Measurements from ENCODE around the gene CEP89.

Gene CEP89

DNA sequence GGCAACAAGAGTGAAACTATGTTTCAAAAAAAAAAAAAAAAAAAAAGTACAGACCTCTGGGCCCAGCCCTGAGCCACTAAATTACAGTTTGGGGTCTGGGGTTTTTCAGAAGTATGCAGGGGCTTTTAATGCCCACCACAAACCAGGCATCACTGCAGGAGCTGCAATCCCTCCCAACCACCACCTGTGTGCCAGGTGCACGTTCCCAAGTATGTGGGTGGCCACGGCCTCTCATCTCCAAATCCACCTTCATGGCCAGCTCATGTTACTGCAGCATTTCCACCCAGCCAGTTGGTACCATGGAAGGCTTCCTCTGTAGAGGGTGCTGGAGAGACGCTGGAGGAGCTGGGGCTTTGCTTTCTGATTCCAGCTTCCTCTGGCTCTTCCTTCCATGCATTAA, 26.5 kb downstream of the CEP89 start:
- DNase-seq, result peak in 1 of 3 experiments; percentile 20

DNA sequence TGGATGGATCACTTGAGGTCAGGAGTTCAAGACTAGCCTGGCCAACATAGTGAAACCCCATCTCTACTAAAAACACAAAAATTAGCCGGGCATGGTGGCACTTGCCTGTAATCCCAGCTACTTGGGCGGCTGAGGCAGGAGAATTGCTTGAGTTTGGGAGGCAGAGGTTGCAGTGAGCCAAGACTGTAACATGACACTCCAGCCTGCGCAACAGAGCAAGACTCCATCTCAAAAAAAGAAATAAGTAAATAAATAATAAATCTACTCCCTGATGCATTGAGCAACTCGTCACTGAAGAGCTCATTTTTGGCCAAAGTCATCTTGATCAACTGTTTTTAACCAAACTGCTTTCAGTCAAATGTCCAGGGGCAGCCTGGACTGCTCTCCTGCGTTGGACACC, 30.5 kb downstream of the CEP89 start:
- peak in 1 of 3 experiments; percentile 11 for DNase-seq

DNA sequence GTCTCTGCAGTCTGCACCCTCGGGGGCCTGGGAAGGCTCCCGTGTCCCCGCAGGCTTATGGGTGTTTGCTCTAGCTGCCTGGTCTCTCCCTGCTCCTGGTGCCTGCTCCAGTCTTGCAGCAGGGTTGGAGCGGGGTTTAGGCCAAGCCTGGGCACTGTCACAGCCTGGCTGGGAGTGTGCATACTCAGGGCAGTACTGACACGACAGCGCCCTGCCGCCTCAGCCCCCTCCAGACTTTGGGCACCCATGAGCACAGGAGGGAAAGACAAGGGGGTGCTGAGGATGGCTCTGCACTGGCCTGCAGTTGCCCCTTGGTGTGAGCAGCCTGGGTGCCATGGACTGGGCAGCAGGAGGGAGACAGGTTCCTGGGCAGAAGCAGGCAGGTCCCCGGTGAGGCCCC, 35.7 kb downstream of the CEP89 start:
- no peak for DNase-seq

DNA sequence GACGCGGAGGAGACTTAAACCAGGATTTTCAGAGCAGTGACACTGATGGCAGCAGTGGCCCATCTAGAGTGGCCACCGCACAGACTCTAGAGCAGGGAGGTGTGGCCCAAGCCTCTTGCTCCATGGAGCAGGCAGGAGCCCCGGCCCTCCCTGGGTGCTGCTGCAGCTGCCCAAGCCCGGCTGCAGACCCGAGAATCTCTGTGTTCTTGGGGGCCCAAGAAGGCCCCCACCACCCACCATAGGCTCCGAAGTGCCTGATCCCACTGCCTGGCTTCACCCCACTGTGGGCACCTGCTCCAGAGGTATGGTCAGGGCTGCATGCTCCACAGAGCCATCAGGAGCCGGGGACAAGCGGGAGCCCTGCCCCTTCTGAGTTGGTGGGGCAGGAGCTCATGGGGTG, 36.1 kb downstream of the CEP89 start:
- no peak for DNase-seq

DNA sequence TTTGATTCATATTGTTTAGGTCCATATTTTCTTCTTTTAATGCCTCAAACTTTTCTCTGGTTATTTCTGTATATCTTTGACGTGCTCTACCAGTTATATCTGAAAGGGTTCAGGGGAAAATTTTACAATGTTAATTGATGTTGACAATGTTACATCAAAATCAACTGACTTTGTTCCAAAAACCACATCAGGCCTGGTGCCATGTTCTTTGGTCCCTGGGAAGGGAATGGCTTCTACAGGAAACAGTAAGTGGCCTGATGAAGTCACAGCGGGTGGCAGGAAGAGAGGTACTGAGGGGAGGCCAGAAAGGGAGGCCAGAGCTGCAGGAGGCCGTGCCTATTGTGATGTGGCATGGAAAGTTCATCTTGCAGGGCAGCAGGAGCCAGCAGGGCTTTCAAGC, 38.2 kb downstream of the CEP89 start:
- no peak for DNase-seq

DNA sequence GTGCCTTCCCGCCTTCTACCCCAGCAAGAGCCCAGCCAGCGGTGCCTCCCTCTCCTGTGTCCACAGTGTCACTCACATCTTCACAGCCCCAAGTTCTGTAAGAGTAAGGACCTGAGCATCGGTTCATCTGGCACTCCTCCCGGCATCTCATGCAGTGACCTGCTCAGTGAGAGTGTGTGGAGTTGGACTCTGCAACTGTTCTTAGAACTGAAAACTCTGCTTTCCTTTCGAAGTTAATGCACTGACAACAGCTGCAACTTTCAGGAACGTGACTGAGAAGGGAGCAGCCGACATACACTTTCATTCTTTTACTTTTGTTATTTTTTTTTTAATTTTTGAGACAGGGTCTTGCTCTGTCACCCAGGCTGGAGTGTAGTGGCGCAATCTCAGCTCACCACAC, 41.2 kb downstream of the CEP89 start:
- no peak for DNase-seq

DNA sequence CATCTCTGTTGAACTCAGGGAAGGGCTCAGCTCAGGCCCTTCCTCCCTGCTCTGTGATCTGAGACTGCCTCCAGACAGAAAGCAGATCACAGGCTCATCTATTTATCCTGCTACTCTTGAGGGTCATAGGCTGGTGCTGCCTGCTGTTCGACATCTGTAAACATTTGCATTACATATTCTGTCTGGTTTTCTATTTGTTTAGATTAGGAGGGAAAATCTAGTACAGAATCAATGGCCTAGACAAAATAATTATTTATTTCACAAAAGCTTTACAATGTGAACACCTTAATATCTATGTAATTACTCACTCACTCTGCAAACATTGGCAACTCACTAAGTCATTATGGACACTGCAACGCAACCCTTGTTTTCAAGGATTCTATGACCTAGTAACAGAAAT, 43.0 kb downstream of the CEP89 start:
- peak in 2 of 3 experiments; percentile 56 to 80 for DNase-seq

DNA sequence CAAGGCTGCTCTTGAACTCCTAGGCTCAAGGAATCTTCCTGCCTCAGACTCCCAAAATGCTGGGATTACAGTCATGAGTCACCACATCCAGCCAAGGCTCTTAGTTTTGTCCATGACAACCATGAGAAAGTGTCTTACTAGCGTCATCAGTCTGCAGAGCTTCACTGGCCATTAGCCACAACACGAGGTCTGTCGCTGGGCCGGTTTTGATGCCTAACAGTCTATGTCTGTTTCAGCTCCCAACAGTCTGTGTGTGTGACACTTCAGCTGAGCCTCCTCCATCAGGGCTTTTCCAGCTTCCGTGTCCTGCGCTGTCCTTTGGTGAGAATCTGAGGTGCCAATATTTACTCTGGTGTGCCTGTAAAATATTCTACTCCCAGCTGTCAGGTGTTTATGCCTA, 47.6 kb downstream of the CEP89 start:
- peak in 2 of 3 experiments; percentile 16 to 68 for DNase-seq

DNA sequence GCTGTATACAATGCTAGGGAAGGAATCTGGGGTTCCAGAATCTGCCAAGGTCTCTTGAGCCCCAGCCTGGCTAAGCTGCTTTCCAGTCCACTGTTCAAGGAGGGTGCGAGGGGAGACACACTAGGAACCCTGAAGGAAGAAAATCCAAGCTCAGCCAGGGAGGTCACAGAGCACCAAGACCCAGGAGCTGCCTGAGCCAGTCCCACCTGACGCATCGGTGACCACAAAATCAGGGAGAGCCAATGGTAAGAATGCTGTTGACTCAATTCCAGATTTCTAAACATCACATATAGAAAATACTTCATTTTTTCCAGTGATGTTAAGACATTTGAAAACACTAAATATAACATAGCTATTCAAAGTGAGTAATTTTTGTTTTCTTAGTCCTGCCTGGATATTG, 50.1 kb downstream of the CEP89 start:
- DNase-seq, result no peak

DNA sequence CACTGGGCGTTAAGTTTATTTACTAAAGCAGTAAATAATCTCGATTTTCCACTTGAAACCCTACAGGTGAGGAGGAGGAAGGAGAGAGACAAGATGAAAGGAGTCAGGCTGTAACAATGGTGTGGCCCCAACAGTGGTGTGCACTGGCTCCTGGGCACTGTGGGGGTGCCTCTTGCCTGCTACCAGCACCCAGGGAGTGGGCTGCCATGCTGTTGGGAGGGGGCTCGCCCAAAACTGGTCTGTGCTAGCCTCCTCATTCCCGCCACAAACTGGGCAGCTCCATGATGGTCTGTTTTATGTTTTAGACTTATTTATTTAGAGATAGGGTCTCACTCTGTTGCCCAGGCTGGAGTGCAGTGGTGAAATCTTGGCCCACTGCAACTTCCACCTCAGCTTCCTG, 52.4 kb downstream of the CEP89 start:
- no peak for DNase-seq

DNA sequence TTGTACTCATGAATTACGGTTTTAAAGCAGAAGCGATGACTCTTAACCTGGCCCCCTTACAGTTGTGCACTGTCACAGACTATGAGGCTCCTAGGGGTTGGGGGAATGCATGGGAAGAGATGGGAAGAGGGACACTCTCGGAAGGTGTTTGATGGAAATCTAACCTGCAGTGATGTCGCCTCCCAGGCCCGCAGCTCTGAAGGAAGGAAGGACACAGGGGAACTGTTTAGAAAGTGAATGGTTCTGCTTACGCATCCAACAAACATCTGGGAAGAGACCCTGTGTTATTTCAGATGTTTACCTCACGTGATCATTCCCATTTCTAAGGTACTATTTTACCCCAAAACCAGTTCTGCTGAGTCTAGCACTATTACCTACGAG, 54.2 kb downstream of the CEP89 start:
- no peak for DNase-seq

DNA sequence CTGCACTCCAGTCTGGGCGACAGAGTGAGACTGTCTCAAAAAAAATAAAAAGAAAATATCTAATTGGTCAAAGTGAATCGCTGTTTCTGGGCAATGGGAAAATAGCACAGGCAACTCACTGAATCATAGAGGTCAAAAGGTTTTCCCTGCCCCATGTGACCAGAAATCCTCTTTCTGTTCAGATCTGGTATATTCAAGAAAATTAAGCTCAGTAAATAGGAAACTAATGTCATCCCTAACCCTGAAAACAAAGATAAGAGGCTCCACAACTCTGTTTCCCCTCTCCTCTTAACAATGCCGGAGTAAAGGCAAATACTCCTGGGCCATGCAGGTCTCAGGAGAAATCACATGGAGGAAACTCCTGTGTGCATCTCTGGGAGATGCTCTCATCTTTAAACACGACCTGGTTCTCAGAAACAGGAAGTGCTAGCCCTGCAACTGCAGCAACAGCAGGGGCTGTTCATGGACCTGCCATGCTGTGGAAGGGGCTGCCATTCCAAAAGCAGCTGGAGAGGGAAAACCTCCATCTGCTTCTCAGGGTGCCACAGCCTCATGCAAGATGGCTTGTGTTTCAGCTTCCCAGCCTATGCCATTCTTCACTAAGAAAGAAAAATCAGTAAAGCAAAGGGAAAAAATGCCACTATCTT, 54.7 kb downstream of the CEP89 start:
- DNase-seq, result no peak

DNA sequence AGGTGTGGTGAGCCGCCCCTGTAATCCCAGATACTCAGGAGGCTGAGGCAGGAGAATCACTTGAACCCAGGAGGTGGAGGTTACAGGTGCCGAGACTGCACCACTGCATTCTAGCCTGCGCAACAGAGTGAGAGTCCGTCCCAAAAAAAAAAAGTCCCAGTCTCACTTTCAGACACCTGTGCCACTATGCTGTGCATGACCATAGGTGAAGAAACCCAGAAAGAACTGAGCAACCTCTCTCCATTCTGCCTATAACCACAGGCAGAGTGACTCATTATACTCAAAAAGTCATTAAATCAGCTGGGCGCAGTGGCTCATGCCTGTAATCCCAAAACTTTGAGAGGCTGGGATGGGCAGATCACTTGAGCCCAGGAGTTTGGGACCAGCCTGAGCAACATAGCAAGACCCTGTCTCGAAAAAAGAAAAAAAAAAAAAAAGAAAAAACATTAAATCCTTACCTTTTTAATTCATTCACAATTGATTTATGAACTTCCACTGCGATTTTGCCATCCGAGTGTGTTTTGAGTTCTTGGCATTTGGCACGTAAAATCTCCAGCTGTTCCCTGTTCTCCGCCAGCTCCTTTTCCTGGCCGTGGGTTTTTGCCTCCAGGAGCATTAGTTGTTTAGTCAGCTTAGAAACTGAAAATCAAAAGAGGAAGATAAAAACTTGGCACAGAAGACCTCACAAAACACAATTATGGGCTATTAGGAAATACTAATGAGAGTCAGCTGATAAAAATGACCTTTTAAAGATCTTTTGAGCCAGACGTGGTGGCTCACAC, 56.7 kb downstream of the CEP89 start:
- DNase-seq, result no peak

DNA sequence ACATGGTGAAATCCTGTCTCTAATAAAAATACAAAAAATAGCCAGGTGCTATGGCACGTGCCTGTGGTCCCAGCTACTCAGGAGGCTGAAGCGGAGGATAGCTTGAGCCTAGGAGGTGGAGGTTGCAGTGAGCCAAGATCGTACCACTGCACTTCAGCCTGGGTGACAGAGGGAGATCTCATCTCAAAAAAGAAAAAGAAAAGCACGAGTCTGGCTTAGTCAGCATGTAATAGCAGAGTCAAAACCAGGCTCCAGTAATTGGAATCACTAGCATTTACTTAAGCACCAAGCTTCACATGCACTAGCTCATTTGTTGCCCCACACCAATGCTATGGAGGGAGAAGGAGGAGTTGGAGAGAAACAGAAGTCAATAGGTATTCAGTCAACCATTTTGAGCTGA, 60.3 kb downstream of the CEP89 start:
- DNase-seq, result no peak

DNA sequence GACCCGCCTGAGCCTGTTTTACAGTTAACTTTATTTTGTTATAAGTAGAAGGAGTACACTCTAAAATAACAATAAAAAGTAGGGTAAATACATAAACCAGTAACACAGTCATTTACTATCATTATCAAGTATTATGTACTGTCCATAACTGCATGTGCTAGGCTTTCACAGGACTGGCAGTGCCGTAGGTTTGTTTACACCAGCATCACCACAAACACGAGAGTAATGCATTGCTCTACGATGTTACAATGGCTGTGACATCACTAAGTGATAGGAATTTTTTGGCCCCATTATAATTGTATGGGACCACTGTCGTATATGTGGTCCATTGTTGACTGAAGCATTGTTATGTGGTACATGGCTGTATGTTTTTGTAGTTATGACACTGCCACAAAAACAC, 60.9 kb downstream of the CEP89 start:
- DNase-seq, result no peak

DNA sequence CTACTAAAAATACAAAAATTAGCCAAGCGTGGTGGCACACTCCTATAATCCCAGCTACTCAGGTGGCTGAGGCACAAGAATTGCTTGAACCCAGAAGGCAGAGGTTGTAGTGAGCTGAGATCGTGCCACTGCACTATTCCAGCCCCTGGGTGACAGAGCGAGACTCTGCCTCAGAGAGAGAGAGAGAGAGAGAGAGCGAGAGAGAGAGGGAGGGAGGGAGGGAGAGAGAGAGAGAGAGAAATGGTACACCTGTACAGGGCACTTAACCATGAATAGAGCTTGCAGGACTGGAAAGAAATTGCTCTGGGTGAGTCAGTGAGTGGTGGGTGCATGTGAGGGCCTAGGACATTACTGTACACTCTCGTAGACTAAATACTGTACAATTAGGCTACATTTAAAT, 61.7 kb downstream of the CEP89 start:
- no peak for DNase-seq

DNA sequence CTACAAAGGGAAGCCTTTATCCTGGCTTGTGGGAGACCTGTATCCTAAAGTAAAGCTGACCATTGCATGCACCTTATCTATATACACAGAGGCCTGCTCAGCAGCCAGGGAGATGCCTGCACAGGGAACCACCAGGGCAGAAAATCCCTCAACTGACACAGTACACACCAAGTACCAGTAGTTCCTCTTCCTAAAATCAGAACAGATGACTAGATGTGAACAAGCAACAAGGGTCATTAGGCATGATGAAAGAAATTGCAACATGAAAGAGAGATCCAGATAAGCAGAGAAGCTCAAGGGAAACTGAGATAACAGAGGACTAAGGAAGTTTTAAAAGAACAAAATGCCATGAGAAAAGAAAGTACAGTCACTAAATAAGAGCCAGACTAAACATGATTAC, 62.5 kb downstream of the CEP89 start:
- DNase-seq, result no peak

DNA sequence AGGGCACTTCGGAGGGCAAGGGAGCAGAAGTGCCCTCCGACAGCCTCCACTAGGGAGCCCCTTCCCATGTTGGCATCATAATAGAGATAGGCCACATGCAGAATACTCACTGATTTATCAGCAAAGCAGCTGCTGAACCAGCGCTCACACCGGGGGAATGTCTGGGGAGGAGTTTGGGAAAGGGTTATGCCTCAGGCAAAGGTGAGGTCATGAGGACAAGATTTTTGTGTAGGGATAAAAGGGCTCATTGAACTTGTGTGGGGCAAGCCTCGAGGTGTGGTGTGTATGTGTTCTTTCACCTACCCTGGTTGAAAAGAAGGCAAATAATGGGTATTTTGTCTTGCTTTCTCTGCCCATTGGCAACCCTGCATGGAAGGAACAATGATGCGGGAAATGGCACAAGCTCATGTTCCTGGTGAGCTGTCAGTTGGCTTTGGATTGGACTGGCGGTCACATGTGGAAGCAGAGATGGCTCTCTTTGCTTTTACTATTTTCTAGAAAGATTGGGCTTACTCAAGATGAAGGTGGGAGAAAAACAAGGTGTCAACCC, 63.0 kb downstream of the CEP89 start:
- no peak for DNase-seq

DNA sequence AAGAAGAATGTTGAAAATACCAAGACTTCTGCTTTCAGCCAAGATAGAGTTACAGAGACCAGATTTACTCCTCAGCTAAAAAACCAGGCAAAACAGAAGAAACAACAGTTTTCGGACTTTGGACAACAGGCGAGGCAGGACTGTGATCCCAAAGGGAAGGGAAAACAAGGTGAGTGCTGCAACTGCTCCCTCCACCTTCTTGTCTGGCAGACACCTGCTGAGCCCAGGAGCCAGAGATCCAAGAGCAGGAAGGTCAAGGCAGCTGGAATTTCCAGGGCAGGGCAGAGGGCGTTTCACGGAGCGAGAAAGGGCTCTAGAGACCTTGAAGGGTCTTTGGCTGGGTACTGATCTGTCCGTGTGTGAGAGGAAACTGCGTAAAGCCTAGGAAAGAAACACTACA, 69.3 kb downstream of the CEP89 start:
- DNase-seq, result no peak

DNA sequence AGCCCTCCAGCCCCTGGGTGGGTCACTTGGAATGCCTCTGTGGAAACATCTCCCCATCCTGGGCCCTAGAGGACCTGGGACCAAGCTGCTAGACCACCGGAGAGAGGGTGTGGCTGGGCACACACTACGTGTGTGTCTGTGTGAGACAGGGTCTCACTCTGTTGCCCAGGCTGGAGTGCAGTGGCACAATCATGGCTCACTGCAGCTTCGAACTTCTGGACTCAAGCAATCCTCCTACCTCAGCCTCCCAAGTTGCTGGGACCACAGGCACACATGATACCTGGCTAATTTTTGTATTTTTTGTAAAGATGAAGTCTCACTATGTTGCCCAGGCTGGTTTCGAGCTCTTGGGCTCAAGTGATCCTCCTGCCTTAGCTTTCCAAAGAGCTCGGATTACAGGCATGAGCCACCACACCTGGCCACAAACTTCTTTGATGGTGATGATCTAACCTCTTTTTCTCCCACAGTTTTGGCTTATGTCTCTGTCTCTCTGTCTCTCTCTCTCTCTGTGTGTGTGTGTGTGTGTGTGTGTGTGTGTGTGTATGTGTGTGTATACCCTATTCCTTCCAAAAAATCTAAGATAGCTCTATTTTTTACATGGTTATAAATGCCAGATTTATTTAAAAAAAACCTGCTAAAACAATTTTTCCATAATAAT, 70.1 kb downstream of the CEP89 start:
- no peak for DNase-seq

DNA sequence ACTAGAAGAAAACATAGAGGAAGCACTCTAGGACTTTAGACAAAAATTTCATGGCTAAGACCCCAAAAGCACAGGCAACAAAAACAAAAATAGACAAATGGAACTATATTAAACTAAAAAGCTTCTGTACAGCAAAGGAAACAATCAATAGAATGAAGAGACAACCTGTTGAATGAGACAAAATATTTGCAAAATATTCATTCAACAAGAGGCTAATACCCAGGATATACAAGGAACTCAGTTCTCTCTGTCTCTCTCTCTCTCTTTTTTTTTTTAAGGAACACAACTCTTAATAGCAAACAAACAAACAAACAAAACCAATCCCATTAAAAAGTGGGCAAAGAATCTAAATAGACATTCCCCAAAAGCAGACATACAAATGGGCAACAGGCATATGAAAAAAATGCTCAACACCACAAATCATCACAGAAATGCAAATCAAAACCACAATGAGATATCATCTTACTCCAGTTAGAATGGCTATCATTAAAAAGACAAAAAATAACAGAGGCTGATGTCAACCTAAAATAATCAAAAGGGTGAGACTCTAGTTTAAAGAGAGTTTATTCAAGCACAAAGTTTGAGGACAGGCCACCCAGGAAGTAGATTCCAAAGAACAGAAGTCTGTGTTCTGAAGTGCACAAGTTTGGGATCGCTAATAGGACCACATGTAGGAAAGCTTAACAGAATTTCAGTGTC, 75.1 kb downstream of the CEP89 start:
- DNase-seq, result no peak

DNA sequence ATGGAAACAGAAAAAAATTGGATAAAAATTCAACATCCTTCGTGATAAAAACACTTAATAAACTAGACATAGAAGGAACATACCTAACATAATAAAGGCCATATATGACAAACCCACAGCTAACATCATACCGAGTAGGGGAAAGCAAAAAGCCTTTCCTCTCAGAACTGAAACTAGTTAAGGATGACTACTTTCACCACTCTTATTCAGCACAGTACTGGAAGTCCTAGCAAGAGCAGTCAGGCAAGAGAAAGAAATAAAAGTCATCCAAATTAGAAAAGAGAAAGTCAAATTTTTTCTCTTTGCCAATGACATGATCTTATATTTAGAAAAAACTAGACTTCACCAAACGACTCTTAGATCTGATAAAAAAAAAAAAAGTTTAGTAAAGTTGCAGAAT, 76.4 kb downstream of the CEP89 start:
- DNase-seq, result no peak

DNA sequence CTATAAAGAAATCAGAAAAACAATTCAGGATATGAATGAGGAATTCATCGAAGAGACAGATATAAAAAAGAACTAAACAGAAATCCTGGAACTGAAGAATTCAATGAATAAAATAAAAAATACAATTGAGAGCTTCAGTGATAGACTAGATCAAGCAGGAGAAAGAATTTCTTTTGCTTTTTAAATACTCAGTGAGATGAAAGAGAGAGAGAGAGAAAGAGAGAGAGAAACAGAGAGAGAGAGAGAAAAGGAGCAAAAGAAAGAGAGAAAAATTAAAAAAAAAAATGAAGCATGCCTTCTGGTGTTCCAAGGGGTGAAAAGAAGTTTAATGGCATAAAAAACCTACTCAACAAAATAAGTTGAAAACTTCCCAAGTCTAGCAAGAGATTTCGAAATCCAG, 80.1 kb downstream of the CEP89 start:
- DNase-seq, result no peak
